HEK293 (cell line): Measurements from ENCODE around the gene RNASET2.
"Not testable (repeated sequence)": the region's sequence is repeated elsewhere in the genome, so short reads cannot be mapped to it uniquely, and the experiment has no call there.

ENCODE experiments used
- CTCF ChIA-PET: fragments of 350-600 bp; formaldehyde crosslinking; extraction: SDS; loops from one replicate; lab custom pipeline; 2021; ENCODE audit warnings: antibody characterized with exemption; lab: Yijun Ruan, JAX
- POLR2A ChIA-PET: fragments of 300-600 bp; formaldehyde crosslinking; extraction: SDS; loops from one replicate; lab custom pipeline; 2020; ENCODE audit warnings: antibody characterized with exemption, inconsistent platforms; lab: Yijun Ruan, JAX
- H3K27ac ChIP-seq: fragments of 200-500 bp; sonication (Bioruptor generic); 2 replicates; pipeline ENCODE4 v1.5.1; 2014; ENCODE audit warnings: low read depth, low read length, control low read depth, inconsistent platforms; ENCODE audit errors: extremely low read depth
- H3K36me3 ChIP-seq, 2 experiments: fragments of 200-500 bp in 1 of 2; sonication (Bioruptor generic) in 1 of 2; 1 replicate in 1 of 2; 2 replicates in 1 of 2; pipeline ENCODE4 v1.5.1; 2014 to 2017; ENCODE audit warnings: inconsistent platforms in 2 of 2, low read length in 2 of 2; ENCODE audit not compliant: control insufficient read depth in 2 of 2, insufficient read depth in 1 of 2
- H3K4me1 ChIP-seq: fragments of 200-500 bp; sonication (Bioruptor generic); 2 replicates; pipeline ENCODE4 v1.5.1; 2014; ENCODE audit warnings: mild to moderate bottlenecking, low read length, inconsistent platforms; ENCODE audit not compliant: control insufficient read depth, insufficient read depth
- H3K4me3 ChIP-seq: 2 replicates; pipeline ENCODE4 v1.5.1; 2011; ENCODE audit warnings: low read depth, mild to moderate bottlenecking, control low read depth, low read length, moderate library complexity
- H3K9me3 ChIP-seq: fragments of 200-500 bp; sonication (Bioruptor generic); 2 replicates; pipeline ENCODE4 v1.5.1; 2014; ENCODE audit warnings: low read depth, low read length, inconsistent platforms; ENCODE audit not compliant: control insufficient read depth, insufficient read depth
- GLI4 ChIP-seq: fragments of 450-650 bp; formaldehyde crosslinking; IDR thresholded peaks from 2 replicates; pipeline ENCODE4 v1.5.1; 2016; ENCODE audit warnings: missing biosample characterization, missing genetic modification characterization
- SETDB1 ChIP-seq: IDR thresholded peaks from one replicate; pipeline ENCODE4 v1.6.1; 2017; ENCODE audit warnings: mild to moderate bottlenecking, low read length, moderate library complexity, mixed read lengths; ENCODE audit not compliant: insufficient read length
- TCF7L2 ChIP-seq: IDR thresholded peaks from 2 replicates; pipeline ENCODE4 v1.6.1; 2011; ENCODE audit warnings: low read depth, mild to moderate bottlenecking, inconsistent platforms, low read length, moderate library complexity, borderline replicate concordance
- TRIM28 ChIP-seq: IDR thresholded peaks from 2 replicates; pipeline ENCODE4 v1.6.1; 2011; ENCODE audit warnings: low read length, control low read depth, borderline replicate concordance
- YY2 ChIP-seq: fragments of 450-650 bp; formaldehyde crosslinking; IDR thresholded peaks from 2 replicates; pipeline ENCODE4 v1.5.1; 2016; ENCODE audit warnings: missing biosample characterization, missing genetic modification characterization
- ZBTB1 ChIP-seq: fragments of 450-650 bp; formaldehyde crosslinking; IDR thresholded peaks from 2 replicates; pipeline ENCODE4 v1.5.1; 2016; ENCODE audit warnings: missing biosample characterization, missing genetic modification characterization
- ZBTB7A ChIP-seq: fragments of 450-650 bp; formaldehyde crosslinking; IDR thresholded peaks from 2 replicates; pipeline ENCODE4 v1.5.1; 2016; ENCODE audit warnings: low read depth, missing biosample characterization, missing genetic modification characterization
- ZEB2 ChIP-seq: fragments of 450-650 bp; formaldehyde crosslinking; IDR thresholded peaks from 2 replicates; pipeline ENCODE4 v1.5.1; 2016; ENCODE audit warnings: missing biosample characterization, missing genetic modification characterization
- ZFP3 ChIP-seq: fragments of 450-650 bp; formaldehyde crosslinking; IDR thresholded peaks from 2 replicates; pipeline ENCODE4 v1.5.1; 2016; ENCODE audit warnings: low read depth, missing biosample characterization, missing genetic modification characterization
- ZFP41 ChIP-seq: fragments of 450-650 bp; formaldehyde crosslinking; IDR thresholded peaks from 2 replicates; pipeline ENCODE4 v1.5.1; 2016; ENCODE audit warnings: missing biosample characterization, missing genetic modification characterization, borderline replicate concordance
- ZNF335 ChIP-seq: fragments of 450-650 bp; formaldehyde crosslinking; conservative IDR thresholded peaks from 2 replicates; pipeline ENCODE4 v1.5.1; 2016; ENCODE audit warnings: missing biosample characterization, missing genetic modification characterization
- ZNF548 ChIP-seq: fragments of 450-650 bp; formaldehyde crosslinking; IDR thresholded peaks from 2 replicates; pipeline ENCODE4 v1.5.1; 2016; ENCODE audit warnings: missing biosample characterization, missing genetic modification characterization
- ZNF571 ChIP-seq: fragments of 450-650 bp; formaldehyde crosslinking; IDR thresholded peaks from 2 replicates; pipeline ENCODE4 v1.5.0; 2017; ENCODE audit warnings: missing biosample characterization, missing genetic modification characterization
- ZNF621 ChIP-seq: fragments of 450-650 bp; formaldehyde crosslinking; IDR thresholded peaks from 2 replicates; pipeline ENCODE4 v1.5.1; 2017; ENCODE audit warnings: missing biosample characterization, missing genetic modification characterization
- ZNF768 ChIP-seq: fragments of 450-650 bp; formaldehyde crosslinking; IDR thresholded peaks from 2 replicates; pipeline ENCODE4 v1.5.1; 2018; ENCODE audit warnings: missing biosample characterization, mild to moderate bottlenecking, missing genetic modification characterization
- ZNF843 ChIP-seq: fragments of 450-650 bp; formaldehyde crosslinking; IDR thresholded peaks from 2 replicates; pipeline ENCODE4 v1.5.1; 2016; ENCODE audit warnings: missing biosample characterization, missing genetic modification characterization
- TF ChIP-seq, protein P1 (sequence below): fragments of 450-650 bp; formaldehyde crosslinking; IDR thresholded peaks from 2 replicates; pipeline ENCODE4 v1.5.0; 2017; ENCODE audit warnings: missing biosample characterization, missing genetic modification characterization, borderline replicate concordance
- TF ChIP-seq, protein P2 (sequence below): fragments of 450-650 bp; formaldehyde crosslinking; IDR thresholded peaks from 2 replicates; pipeline ENCODE4 v1.5.1; 2017; ENCODE audit warnings: missing biosample characterization, missing genetic modification characterization
- TF ChIP-seq, protein P3 (sequence below): fragments of 450-650 bp; formaldehyde crosslinking; IDR thresholded peaks from 2 replicates; pipeline ENCODE4 v1.5.1; 2016; ENCODE audit warnings: missing biosample characterization, missing genetic modification characterization

The RNASET2 gene

DNA sequence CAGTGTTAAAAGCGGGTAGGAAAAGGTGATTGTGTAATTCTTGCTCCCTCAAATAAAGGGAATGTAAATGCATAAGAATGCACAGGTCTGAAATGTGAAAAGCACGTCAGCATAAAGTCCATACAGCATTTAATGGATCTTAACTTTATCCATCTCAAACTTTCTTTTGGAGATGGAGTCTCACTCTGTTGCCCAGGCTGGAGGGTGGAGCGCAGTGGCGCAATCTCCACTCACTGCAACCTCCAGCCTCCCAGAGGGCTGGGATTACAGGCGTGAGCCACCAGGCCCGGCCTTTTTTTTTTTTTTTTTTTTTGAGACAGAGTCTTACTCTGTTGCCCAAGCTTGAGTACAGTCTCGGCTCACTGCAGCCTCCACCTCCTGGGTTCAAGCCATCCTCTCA is 33.4 kb downstream of the RNASET2 start (continued):
- TF ChIP-seq ZFP3 (tag by site-specific recombination) (no peak), ZFP41 (tag by site-specific recombination) (no peak), ZNF335 (tag by site-specific recombination) (no peak), ZNF768 (tag by site-specific recombination) (no peak)

DNA sequence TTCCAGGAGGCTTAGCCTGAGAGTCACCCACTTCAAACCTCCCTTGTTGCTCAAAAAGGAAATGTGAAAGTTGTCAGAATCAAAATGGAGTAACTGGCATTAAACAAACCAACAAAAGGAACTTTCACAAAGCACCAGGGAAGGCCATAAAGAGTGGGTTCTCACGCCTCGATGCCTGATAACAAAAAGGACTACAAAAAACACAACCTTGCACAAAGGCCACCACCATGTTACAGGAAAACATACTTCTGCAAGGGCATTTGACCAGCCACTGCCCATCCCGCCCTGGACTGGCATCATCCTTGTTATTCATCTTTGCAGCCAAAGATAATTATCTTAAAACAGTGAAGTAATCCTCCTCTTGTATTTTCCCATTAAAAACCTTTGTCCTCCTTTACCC is 34.8 kb downstream of the RNASET2 start:
- ChIA-PET CTCF (interaction anchor here (0.6 kb wide), 1 partner anchor 220 kb away, joined by 3 read pairs; no protein-coding TSS in a partner anchor), POLR2A (no interaction called here)
- no peaks in the 10 kb centered on the region for H3K9me3 ChIP-seq
- no peaks in the 10 kb centered on the region for H3K4me1 ChIP-seq
- no peak overlapping the region for H3K27ac ChIP-seq
- H3K4me3 ChIP-seq: no peak overlapping the region
- H3K36me3 ChIP-seq: no peaks in the 10 kb centered on the region
- TF ChIP-seq ZNF548 (tag by site-specific recombination) (no peak), ZNF621 (tag by site-specific recombination) (no peak), ZBTB7A (no peak), GLI4 (no peak), YY2 (no peak), SETDB1 (no peak), TCF7L2 (no peak), ZNF843 (no peak), ZBTB1 (tag by site-specific recombination) (no peak), ZEB2 (tag by site-specific recombination) (no peak)
- TF ChIP-seq, protein P1, sequence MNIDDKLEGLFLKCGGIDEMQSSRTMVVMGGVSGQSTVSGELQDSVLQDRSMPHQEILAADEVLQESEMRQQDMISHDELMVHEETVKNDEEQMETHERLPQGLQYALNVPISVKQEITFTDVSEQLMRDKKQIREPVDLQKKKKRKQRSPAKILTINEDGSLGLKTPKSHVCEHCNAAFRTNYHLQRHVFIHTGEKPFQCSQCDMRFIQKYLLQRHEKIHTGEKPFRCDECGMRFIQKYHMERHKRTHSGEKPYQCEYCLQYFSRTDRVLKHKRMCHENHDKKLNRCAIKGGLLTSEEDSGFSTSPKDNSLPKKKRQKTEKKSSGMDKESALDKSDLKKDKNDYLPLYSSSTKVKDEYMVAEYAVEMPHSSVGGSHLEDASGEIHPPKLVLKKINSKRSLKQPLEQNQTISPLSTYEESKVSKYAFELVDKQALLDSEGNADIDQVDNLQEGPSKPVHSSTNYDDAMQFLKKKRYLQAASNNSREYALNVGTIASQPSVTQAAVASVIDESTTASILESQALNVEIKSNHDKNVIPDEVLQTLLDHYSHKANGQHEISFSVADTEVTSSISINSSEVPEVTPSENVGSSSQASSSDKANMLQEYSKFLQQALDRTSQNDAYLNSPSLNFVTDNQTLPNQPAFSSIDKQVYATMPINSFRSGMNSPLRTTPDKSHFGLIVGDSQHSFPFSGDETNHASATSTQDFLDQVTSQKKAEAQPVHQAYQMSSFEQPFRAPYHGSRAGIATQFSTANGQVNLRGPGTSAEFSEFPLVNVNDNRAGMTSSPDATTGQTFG: no peak
- TF ChIP-seq, protein P2, sequence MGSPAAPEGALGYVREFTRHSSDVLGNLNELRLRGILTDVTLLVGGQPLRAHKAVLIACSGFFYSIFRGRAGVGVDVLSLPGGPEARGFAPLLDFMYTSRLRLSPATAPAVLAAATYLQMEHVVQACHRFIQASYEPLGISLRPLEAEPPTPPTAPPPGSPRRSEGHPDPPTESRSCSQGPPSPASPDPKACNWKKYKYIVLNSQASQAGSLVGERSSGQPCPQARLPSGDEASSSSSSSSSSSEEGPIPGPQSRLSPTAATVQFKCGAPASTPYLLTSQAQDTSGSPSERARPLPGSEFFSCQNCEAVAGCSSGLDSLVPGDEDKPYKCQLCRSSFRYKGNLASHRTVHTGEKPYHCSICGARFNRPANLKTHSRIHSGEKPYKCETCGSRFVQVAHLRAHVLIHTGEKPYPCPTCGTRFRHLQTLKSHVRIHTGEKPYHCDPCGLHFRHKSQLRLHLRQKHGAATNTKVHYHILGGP: no peak
- TF ChIP-seq, protein P3, sequence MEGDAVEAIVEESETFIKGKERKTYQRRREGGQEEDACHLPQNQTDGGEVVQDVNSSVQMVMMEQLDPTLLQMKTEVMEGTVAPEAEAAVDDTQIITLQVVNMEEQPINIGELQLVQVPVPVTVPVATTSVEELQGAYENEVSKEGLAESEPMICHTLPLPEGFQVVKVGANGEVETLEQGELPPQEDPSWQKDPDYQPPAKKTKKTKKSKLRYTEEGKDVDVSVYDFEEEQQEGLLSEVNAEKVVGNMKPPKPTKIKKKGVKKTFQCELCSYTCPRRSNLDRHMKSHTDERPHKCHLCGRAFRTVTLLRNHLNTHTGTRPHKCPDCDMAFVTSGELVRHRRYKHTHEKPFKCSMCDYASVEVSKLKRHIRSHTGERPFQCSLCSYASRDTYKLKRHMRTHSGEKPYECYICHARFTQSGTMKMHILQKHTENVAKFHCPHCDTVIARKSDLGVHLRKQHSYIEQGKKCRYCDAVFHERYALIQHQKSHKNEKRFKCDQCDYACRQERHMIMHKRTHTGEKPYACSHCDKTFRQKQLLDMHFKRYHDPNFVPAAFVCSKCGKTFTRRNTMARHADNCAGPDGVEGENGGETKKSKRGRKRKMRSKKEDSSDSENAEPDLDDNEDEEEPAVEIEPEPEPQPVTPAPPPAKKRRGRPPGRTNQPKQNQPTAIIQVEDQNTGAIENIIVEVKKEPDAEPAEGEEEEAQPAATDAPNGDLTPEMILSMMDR: no peak

DNA sequence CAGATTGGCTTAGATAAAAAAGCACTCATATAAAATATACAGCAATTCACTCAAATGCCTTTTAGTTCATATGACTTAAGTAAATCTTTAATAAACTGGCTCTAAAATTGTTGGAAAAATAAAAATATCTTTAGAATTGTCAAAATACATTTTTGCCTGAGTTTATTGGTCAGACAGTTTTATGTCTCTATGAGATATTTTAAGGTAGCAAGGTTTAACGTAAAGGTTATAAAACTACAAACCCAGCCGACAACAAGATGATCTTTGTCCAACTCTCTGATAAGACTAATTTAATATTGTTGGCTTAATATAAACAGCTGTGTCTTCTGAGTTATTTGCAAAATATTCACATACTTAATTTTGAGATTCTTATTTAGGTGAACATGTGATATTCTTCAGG is 39.5 kb downstream of the RNASET2 start:
- no peaks in the 10 kb centered on the region for H3K4me1 ChIP-seq
- peak; percentile 91 for TF ChIP-seq TRIM28
- no peak for TF ChIP-seq ZNF571
- TF ChIP-seq SETDB1: peak; percentile 96
- POLR2A ChIA-PET: no interaction called here
- H3K4me3 ChIP-seq: no peak overlapping the region
- no peaks in the 10 kb centered on the region for H3K9me3 ChIP-seq
- CTCF ChIA-PET: interaction anchor here (1.5 kb wide), 1 partner anchor 130 kb away, joined by 8 read pairs; no protein-coding TSS in a partner anchor
- H3K36me3 ChIP-seq: no peaks in the 10 kb centered on the region
- H3K27ac ChIP-seq: no peak overlapping the region

DNA sequence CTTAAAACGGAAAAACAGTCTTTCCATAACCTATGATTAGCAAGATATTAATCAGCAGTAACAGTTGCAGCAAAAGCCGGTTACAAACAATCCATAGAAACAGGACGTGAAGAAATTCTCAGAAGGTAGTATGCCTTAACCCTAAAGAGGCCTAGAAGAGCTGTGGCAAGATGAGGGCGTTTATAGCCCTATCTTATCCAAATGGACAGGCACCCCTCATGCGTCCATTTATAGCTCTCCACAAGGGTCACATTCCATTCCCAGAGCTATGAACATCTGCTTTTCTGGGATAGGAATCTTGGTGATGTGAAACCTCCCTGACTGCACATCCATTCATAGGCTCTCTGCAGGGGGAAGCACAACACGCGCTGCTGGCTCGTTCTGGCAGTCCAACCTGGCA is 40.9 kb downstream of the RNASET2 start:
- POLR2A ChIA-PET: not testable (repeated sequence)
- CTCF ChIA-PET: interaction anchor here (1.5 kb wide), 1 partner anchor 128 kb away, joined by 8 read pairs; no protein-coding TSS in a partner anchor

DNA sequence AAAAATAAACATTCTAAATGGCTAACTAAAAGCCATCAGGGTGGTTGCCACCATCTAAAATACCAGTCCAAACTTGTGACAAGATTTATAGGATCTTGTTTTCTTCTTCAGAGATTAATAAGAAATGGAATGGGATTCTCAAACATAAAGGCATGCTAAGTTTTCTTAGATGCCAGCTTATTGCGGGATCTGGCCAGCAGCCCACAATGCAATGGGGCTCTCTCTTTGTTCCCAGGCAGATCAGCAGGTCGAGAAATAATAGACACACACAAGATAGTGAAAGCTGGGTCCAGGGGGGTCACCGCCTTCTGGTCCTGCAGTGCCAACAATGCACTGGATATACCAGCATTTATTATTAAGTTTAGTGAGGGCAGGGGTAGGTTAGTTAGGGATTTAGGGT is 41.4 kb downstream of the RNASET2 start:
- H3K4me3 ChIP-seq, CTCF ChIA-PET, H3K27ac ChIP-seq, H3K9me3 ChIP-seq, POLR2A ChIA-PET, H3K36me3 ChIP-seq, H3K4me1 ChIP-seq: not testable (repeated sequence)

More for the DNA sequence above, 40.9 kb downstream of the RNASET2 start:
- H3K27ac ChIP-seq, H3K4me3 ChIP-seq, H3K36me3 ChIP-seq, H3K4me1 ChIP-seq, H3K9me3 ChIP-seq: not testable (repeated sequence)
